GM19193 (cell line): Measurements from ENCODE around the gene RABEP2.

ENCODE experiments used
- POLR2A ChIP-seq: IDR thresholded peaks from 4 replicates; pipeline ENCODE4 v1.6.1; 2011; ENCODE audit not compliant: insufficient read depth, insufficient read length; ENCODE audit errors: extremely low read depth

Gene RABEP2

GRCh38 chr16:28898942-28899341 lies 26.1 kb downstream of the RABEP2 start:
- TF ChIP-seq POLR2A = no peak

GRCh38 chr16:28898266-28898665 lies 26.8 kb downstream of the RABEP2 start:
- TF ChIP-seq POLR2A = no peak

- TF ChIP-seq POLR2A = no peak
Measured at GRCh38 chr16:28897826-28898225, 27.2 kb downstream of the RABEP2 start.

GRCh38 chr16:28895609-28896008 lies 29.4 kb downstream of the RABEP2 start:
- no peak for TF ChIP-seq POLR2A

GRCh38 chr16:28893291-28893690 lies 31.7 kb downstream of the RABEP2 start:
- TF ChIP-seq POLR2A = no peak

GRCh38 chr16:28891964-28892890 lies 32.8 kb downstream of the RABEP2 start:
- no peak for TF ChIP-seq POLR2A

GRCh38 chr16:28886945-28887344 lies 38.1 kb downstream of the RABEP2 start:
- TF ChIP-seq POLR2A = no peak

GRCh38 chr16:28884045-28884444 lies 41.0 kb downstream of the RABEP2 start:
- no peak for TF ChIP-seq POLR2A

GRCh38 chr16:28883221-28883996 lies 41.6 kb downstream of the RABEP2 start:
- no peak for TF ChIP-seq POLR2A

- TF ChIP-seq POLR2A = no peak
Measured at GRCh38 chr16:28882551-28883160, 42.4 kb downstream of the RABEP2 start.

GRCh38 chr16:28880955-28881354 lies 44.1 kb downstream of the RABEP2 start:
- no peak for TF ChIP-seq POLR2A

- no peak for TF ChIP-seq POLR2A
Measured at GRCh38 chr16:28880589-28880915, 44.5 kb downstream of the RABEP2 start.

- TF ChIP-seq POLR2A = peak; percentile 70
Measured at GRCh38 chr16:28879841-28880588, 45.0 kb downstream of the RABEP2 start.

GRCh38 chr16:28879261-28879840 lies 45.7 kb downstream of the RABEP2 start:
- no peak for TF ChIP-seq POLR2A
